ENCODE results near the gene RRN3.
"Not testable (repeated sequence)": the region's sequence is repeated elsewhere in the genome, so short reads cannot be mapped to it uniquely, and the experiment has no call there.

RRN3 gene

DNA sequence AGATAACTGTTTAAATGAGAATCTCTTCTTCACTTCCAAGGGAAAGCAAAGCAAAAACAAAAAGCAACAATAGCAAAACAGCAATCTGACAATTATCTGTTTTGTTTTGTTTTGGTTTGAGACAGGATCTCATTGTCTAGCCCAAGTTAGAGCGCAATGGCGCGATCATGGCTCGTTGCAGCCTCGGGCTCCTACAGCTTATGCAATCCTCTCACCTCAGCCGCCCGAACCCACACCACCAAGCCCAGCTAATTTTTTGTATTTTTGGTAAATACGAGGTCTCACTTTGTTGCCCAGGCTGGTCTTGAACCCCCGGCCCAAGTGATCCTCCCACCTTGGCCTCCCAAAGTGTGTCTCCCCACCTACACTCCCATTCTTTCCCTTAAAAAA lies 2.5 kb upstream of the RRN3 start:
- not testable (repeated sequence) for ATAC-seq

DNA sequence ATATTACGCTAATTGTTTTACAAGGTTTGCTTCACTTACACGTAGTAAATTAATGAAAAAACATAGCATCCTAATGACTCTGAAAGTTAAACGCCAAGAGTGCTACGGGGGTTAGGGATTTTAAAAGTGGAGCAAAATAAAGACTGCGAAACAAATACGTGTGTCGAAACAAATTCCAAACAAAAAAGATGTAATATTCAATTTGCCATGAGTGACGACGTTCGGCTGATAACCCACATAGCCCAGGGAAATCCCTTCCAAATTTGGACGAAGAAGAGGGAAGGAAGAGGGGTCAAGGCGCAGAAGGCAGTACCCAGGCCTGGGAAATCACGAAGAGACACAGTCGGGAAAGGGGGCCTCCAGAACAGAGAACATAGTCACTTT lies 509 bp downstream of the RRN3 start:
- ATAC-seq, result not testable (repeated sequence)

DNA sequence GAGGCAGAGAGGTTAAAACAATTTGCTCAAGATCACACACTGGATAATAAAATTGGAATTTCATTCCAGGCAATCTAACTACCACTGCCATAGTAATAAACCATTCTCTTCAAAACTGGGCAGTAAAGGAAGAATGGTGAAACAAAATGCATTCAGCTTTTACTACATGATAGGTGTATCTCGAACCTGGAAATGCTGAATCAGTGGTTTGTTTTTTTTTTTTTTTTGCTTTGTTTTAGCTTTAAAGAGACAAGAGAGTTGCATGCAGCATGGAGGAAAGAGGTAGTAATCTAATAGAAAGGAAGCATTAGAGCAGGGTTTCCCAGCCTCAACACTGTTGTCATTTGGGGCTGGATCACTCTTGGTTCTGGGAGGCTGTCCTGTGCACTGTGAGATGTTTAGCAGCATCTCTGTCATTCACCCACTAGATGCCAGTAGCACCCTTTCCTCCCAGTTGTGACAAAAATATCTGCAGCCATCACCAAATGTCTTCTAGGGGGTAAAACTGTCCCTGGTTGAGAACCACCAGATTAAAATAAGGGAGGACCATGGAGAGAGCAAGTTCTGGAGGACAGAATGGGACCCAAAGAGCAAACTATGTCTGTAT lies 3.3 kb downstream of the RRN3 start:
- ATAC-seq, result not testable (repeated sequence)

DNA sequence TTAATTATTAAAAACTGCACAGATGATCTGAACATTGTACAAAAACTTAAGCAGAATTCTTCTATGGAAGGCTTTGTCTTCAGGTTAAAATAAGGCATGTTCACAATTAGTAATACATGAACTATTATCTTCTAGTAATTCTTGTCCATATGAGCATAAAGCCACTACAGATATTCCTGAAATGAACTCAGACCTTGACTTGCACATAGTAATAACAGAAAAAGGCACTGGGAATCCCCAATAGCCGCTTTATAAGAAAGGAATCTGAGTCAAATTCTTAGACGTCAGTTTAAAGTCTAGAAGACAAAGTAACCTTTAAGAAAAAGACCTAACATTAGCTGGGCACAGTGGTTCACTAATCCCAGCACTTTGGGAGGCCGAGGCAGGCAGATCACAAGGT lies 11.3 kb downstream of the RRN3 start:
- peak; percentile 64 to 80 for ATAC-seq

DNA sequence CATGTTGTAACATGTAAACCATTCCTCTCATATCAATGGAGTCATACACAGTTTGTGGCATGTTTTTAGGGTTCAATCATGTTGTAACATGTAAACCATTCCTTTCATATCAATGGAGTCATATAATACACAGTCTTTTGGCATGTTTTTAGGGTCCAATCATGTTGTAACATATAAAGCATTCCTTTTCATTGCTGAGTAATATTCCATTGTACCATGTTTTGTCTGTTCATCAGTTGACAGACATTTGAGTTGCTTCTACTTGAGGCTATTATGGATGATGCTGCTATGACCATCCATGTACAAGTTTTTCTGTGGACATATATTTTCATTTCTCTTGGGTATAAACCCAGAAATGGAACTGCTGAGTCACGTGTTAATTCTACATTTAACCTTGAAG lies 13.2 kb downstream of the RRN3 start:
- not testable (repeated sequence) for ATAC-seq

DNA sequence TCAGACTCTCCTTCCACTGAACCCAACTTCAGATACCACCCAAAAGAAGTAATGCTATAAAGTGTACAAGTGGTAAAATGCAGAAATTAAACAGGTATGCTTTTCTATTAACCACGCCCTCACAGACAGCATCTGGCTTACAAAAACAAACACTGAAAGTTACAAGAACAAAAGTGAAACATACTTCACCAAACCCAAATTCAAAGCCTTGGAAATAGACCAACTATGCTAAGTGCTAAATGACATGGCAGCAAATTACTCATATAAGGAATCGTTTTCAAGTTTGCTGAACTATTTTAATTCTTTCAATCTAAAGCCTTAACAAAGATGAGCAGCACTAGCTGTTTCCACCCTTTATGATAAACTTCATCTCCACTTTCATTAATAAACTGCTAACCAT lies 17.9 kb downstream of the RRN3 start:
- ATAC-seq, result peak; percentile 56 to 85

DNA sequence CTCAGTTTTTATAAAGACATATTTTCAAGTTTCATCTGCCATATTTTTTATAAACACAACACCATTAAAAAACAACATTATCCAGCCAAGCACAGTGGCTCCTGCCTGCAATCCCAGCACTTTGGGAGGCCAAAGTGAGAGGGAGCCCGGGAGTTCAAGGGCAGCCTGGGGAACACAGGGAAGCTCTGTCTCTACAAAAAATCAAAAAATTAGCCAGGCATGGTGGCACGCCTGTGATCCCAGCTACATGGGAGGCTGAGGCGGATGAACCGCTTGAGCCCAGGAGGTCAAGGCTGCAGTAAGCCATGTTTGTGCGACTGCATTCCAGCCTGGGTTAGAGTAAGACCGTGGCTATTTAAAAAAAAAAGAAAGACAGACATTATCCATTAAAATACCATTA lies 21.0 kb downstream of the RRN3 start:
- no peak for ATAC-seq

DNA sequence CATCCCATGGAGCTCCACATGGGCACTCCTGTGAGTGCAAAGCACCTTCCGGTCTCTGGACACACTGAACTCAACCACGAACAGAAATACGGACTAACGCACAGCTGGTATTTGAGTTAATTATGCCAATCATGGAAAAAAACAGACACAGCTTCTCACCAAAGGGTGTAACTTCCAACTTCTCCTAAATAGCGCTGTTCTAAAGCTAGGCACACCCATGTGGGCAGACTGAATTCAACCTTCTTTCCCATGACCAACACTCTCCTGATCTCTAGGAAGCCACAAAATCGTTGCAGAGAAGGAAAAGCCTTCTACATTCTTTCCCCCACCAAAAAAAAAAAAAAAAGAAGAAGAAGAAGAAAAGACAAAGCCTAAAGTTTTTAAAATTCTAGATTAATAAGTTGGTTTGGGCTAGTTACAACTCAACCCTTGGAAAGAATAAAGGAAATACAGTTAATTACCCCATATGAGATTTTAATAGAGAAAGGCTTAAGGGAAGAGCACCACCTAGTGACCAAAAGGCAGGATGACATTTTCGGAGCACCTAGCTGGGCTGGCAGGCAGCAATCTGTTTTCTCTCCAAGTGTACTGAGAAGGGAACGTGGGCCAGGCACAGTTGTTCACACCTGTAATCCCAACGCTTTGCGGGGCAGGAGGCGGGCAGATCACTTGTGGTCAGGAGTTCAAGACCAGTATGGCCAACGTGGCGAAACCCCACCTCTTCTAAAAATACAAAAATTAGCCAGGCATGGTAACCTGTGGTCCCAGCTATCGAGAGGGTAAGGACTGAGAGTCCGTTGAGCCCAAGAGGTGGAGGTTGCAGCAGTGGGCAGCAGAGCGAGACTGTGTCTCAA lies 21.9 kb downstream of the RRN3 start:
- peak; percentile 44 to 53 for ATAC-seq

DNA sequence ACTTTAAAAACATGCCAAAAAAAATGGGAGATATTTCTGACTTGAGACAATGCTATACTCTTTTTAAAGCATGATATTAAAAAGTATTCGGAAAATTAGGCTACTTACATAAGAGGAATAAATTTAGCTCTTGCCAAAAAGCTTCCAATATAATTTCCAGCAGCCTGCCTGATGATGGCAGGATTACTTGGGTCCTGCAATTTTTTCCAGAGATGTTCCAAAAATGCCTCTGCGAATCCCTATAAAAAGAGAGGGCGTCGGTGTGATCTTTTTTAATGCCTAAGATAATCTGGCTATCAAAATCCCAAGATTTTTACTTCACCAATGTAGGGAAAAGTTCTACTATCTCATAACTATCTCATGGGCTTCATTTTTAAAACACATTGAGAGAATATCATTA lies 23.1 kb downstream of the RRN3 start:
- not testable (repeated sequence) for ATAC-seq

DNA sequence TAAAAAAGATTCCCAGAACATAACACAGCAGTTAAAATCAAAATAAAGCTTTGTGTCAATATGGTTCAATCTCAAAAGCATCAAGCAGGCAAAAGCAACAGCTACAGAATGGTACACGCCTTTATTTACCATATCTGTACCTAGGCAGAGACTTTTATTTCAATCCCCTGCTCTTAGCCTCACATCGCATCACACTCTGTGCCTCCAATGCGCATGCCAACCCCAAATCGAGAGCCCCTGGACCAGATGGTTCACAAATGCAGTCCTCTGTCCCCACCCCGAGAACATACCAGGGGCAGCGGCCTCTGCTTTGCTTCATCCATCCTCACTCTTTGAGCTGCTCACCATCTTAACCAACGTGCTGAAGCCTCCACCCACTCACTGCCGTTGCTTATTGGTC lies 27.4 kb downstream of the RRN3 start:
- not testable (repeated sequence) for ATAC-seq

DNA sequence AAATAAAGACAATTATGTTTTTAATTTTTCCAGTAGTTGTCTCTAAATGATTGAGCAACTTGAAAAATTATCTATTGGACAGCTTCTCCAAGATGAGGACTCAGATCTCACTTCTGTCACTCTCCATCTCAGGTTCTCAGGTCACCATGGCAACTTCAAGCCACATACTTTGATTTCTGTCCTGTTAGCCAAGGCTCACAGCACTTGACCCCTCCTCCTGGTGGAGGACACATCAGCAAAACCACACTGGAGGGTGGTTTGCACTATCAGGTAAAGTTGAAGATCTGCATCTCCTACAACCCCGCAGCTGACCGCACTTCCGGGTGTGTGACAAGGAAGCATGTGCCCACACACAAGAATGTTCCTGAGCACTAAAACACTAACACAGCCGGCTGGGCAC lies 28.1 kb downstream of the RRN3 start:
- ATAC-seq, result not testable (repeated sequence)

DNA sequence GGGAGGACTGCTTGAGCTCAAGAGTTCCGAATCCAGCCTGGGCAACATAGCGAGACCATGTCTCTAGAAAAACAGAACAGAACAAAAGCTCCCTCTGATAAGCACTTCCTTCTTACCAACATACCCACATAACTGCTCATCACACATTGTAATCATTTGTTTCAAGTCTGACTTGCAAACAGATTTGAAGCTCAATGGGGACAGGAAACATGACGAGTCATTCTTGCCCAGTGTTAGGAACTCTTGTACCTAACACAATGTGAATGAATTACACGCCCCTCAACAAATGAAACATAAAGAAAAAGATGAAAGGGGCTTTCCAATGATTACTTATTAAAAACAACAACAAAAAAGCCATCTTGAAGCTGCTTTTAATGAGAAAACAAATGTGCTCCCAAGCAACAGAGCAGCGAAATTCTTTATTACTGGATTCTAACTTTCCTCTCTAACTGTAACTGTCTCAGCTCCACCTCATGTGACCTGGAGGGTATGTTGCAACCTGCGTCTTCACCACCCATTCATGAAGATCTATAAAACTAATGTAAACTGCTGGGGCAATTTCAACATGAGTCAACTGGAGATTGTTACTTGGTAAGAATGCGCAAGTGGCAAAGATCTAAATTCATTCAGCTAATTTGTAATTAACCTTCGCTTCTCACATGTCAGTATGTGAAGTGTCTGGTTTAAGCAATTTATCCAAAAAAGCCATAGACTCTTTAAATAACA lies 31.8 kb downstream of the RRN3 start:
- ATAC-seq, result peak; percentile 73 to 77

DNA sequence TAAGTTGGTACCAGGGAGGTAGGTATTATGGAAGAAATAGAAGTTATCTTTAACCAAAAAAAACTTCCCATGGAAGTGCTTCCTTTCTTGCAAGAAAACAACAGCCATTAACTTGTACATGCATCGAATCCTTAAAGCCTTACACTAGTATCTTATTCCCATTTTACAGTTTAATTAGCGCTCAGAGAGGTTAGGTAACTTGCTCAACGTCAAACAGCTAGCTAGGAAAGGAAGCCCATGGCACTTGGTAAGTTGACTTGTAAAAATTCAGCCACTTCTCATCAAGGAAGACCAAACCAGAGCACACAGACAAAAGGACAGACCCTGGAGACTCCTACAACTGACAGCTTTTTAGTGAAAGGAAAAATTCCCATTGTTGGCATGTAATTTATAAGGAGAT lies 34.7 kb downstream of the RRN3 start:
- ATAC-seq, result no peak

DNA sequence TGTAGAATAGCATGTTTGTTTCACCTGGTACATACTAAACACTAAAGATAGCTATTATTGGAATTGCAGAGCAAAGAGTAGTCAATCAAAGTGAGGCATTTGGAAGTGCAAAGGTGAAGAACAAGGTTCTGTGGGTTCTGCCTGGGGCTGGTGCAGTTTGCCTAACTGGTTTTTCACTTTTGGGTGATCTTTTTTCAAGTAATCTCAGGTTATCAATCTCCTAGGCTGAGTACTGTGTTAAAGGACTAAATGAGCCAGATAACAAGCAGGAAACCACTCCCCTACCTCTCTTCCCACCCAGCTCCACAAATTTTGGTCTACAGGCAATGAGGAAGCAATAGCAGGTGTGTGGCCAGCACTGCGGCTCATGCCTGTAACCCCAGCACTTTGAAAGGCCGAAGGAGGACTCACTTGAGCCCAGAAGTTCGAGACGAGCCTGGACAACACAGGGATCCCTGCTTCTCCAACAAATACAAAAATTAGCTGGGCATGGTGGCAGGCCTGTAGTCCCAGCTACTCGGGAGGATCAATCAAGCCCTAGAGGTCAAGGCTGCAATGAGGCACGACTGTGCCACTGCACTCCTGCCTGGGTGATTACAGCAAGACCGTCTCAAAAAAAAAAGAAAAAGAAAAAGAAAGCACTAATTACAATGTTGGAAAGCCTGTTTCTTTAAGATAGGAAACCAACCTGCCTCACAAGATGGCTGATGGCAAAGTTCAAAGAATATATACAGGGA lies 36.2 kb downstream of the RRN3 start:
- no peak for ATAC-seq

DNA sequence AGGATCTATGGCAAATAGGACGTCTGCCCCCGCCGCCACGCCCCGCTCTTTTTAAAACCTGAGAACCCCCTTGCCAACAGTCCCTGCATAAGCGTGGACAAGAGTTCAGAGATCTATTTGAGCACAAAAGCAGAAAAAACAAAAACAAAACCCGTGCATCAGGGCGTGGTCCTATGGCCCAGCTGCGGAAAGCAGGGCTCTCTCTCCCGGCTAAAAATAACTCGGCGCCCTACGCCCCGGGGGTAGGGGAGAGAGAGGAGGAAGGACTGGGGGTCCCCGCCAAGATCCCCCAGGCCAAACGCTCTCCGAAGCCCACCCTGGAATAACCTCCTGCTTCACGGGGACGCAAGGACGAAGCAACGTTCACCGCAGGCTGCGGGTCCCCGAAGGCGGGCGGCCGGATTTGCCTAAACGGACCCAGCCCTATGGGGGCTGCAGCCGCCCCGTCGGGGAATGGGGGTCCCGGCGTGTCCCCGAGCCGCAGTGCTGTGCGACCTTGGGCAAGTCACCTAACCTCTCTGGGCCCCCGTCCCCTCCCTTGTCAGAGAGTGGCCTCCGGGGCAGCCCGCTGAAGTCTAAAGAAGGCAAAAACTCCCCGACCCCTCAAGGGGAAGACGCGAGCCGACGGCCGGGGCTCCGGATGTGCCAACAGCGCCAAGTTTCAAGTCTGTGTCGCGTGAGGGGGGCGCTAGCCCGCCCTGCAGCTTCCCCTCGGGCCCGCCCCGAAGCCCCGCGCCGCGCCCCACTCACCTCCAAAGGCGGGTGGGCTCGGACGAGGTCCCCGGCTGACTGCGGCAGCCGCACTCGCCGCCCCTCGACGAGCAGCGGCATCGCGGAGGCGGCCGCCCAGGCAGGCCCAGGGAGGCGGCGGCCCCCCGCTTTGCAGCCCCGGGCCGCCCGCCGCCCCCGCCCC lies 38.7 kb downstream of the RRN3 start:
- peak; percentile 68 to 73 for ATAC-seq

DNA sequence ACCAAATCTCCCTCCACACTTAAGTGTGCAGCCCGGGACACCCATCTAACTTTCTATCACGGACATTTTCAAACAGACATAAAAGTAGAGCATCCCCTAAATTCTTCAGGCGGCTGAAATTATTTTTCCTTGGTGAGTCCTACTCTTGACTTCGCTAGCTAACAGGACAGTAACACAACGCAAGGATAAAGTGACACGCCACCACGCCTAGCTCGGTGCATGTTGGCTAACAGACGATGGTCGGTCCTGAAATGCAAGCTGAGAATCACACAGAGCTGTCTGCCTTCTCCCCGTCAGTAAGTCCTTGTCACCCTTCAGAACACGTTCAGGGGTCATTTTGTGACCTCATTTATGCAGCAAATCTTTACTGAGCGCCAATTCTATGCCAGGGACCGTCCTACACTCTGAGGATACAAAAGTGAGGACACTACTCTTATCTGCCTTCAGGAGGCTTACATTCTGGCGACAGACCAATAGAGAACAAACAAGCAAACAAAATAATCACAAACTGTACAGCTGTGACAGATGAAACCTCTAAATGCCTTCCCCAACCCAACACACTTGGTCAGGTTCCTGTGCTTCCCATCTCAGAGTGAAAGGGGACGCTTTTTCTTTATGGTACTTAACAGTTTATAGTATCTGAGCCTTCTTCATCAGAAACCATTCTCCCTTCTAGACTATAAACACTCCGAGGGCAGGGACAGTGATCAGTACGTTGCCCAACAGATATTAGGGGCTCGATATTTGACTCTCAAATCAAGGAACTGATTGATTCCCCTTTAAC lies 39.5 kb downstream of the RRN3 start:
- no peak for ATAC-seq

DNA sequence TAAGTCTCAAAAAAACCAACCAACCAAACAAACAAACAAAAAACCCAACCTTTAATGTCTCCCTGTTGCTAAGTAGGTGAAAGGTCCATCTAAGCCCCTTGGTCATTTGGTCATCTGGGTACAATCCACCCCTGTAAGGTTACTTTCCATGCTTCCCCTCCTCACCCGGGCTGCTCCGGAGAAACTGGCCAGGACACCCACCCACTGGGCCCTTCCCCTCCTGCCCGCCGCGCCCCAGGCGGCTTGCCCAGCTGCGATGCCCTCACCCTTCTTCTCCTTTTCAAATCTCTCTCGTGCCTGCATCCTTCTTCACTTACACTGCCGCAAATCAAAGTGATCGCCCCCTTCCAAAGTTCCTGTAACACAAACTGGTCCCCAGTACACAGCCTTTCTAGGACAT lies 40.2 kb downstream of the RRN3 start:
- ATAC-seq, result no peak

DNA sequence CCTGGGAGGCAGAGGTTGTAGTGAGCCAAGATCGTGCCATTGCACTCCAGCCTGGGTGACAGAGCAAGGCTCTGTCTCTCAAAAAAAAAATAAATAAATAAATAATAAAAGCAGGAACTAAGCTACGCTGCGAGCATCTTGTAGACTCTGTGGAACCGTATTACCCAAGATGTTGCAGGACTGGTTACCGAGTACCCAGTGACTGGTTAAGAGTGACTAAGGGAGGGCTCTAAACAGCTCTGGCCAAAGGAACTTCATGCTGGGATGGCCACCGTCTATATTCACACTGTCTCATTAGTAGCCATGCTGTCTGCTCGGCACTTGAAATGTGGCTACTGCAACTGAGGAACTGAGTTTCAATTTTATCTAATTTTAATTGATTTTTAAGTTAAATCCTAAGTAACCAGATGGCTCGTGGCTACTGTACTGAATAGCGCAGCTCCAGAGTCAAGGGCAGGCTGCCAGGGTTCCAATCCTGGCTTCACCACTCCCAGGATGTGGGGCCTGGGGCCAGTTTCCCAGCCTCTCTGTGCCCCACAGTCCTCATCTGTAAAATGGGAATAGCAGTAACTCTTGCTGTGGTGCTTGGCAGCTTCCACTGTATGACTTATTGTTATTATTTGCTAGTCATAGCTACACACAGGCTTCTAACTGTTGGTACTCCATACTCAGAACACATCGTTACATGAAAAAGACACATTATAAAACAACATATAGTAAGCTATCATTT lies 41.2 kb downstream of the RRN3 start:
- ATAC-seq, result no peak

DNA sequence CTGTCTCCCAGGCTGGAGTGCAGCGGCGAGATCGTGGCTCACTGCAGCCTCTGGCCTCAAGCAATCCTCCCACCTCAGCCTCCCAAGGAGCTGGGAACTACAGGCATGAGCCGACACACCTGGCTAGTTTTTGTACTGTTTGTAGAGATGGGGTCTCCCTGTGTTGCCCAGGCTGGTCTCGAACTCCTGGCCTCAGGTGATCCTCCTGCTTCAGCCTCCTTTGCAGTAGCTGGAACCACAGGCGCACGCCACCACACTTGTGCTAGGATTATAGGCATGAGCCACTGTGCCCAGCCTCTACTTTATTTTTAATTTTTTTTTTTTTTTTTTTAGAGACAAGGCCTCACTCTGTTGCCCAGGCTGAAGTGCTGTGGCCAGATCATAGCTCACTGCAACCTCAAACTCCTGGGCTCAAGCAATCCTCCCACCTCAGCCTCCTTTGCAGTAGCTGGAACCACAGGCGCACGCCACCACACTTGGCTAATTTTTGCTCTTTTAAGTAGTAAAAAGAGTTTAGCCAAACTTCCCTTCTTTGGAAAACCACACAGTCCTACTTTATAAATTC lies 42.6 kb downstream of the RRN3 start:
- no peak for ATAC-seq

DNA sequence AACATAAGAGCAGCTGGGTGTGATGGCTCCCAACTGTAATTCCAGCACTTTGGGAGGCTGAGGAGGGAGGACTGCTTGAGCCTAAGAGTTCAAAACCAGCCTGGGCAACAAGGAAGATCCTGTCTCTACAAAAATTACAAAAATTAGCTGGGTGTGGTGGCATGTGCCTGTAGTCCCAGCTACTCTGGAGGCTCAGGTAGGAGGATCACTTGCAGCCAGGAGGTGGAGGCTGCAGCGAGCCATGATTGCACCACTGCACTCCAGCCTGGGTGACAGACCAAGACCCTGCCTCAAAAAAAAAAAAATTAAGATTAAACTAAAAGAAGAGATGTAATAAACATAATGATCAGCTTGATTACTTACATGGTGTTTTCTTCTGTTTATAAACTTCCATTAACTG lies 43.6 kb downstream of the RRN3 start:
- not testable (repeated sequence) for ATAC-seq

All from activated CD4-positive, CD25-positive, alpha-beta regulatory T cell treated with anti-CD3 and anti-CD28 coated beads, Interleukin-2, amount 50 U/mL, for 24 hours (primary cell).